ENCODE data around the gene CLEC11A.

- no peak for TF ChIP-seq EZH2 (IDR thresholded peaks at IDR 0.05)
- no peak for TF ChIP-seq POLR2AphosphoS5 (IDR thresholded peaks at IDR 0.05; ENCODE audit: borderline replicate concordance, low read depth, low read length)
These were observed 2.8 kb upstream of the CLEC11A start for GRCh38 chr19:50720181-50720920.

Measured in SK-N-MC (cell line).